Measurements from ENCODE around the gene FAM234A. TPM values are rescaled to one million over a fixed set of nuclear protein-coding genes. Genes with fewer than 3 reads are reported as not detected.
A peak's percentile ranks its signal among the peaks of the same experiment; 100 is the strongest.

Gene FAM234A
- polyA plus RNA-seq, 1 experiment: 42.7 TPM

- H3K9me3 ChIP-seq (ENCODE audit: control insufficient read depth, insufficient read depth, low read length): no peaks in the 10 kb centered on the region; the same call in 1 of the 2 replicates
- CTCF ChIA-PET: no interaction called here
- no peak for DNase-seq (ENCODE audit: low read depth, low spot score)
- no peak for TF ChIP-seq CTCF (IDR thresholded peaks at IDR 0.05; ENCODE audit: low read depth, low read length)
- no peak overlapping the region for H3K27ac ChIP-seq (ENCODE audit: low read depth, low read length)
- H3K27me3 ChIP-seq (ENCODE audit: control insufficient read depth, insufficient read depth, low read length): peaks cover 18% of the 10 kb centered on the region
- H3K4me3 ChIP-seq (ENCODE audit: low read depth, low read length): no peak overlapping the region
- POLR2A ChIA-PET: no interaction called here
These were observed 36.0 kb downstream of the FAM234A start for GRCh38 chr16:270381-271255.

GRCh38 chr16:272633-273546 lies 38.3 kb downstream of the FAM234A start:
- no peak for DNase-seq (ENCODE audit: low read depth, low spot score)
- no peak overlapping the region for H3K27ac ChIP-seq (ENCODE audit: low read depth, low read length)
- ChIA-PET POLR2A (no interaction called here), CTCF (interaction anchor here (0.7 kb wide), 1 partner anchor 128 kb away, joined by 3 read pairs; no protein-coding TSS in a partner anchor)
- peaks cover 21% of the 10 kb centered on the region for H3K27me3 ChIP-seq (ENCODE audit: control insufficient read depth, insufficient read depth, low read length)
- TF ChIP-seq CTCF (IDR thresholded peaks at IDR 0.05; ENCODE audit: low read depth, low read length): no peak
- H3K4me3 ChIP-seq (ENCODE audit: low read depth, low read length): no peak overlapping the region
- H3K9me3 ChIP-seq (ENCODE audit: control insufficient read depth, insufficient read depth, low read length): peaks cover 5% of the 10 kb centered on the region; the same call in 1 of the 2 replicates

- no peak overlapping the region for H3K4me3 ChIP-seq (ENCODE audit: low read depth, low read length)
- no peak for TF ChIP-seq CTCF (IDR thresholded peaks at IDR 0.05; ENCODE audit: low read depth, low read length)
- POLR2A ChIA-PET: no interaction called here
- no peak for DNase-seq (ENCODE audit: low read depth, low spot score)
- CTCF ChIA-PET: no interaction called here
- peaks cover 23% of the 10 kb centered on the region for H3K27me3 ChIP-seq (ENCODE audit: control insufficient read depth, insufficient read depth, low read length)
- peaks cover 5% of the 10 kb centered on the region; the same call in 1 of the 2 replicates for H3K9me3 ChIP-seq (ENCODE audit: control insufficient read depth, insufficient read depth, low read length)
- no peak overlapping the region for H3K27ac ChIP-seq (ENCODE audit: low read depth, low read length)
These were observed 39.2 kb downstream of the FAM234A start for GRCh38 chr16:273547-274421.

GRCh38 chr16:275041-275641 lies 40.5 kb downstream of the FAM234A start:
- Histone ChIP-seq H3K27ac (ENCODE audit: low read depth, low read length) (no peak overlapping the region), H3K9me3 (ENCODE audit: control insufficient read depth, insufficient read depth, low read length) (peaks cover 5% of the 10 kb centered on the region; the same call in 1 of the 2 replicates), H3K27me3 (ENCODE audit: control insufficient read depth, insufficient read depth, low read length) (peaks cover 36% of the 10 kb centered on the region), H3K4me3 (ENCODE audit: low read depth, low read length) (peak overlapping the region; percentile 32; the same call in 1 of the 2 replicates)
- CTCF ChIA-PET: no interaction called here
- DNase-seq (ENCODE audit: low read depth, low spot score): no peak
- POLR2A ChIA-PET: no interaction called here
- TF ChIP-seq CTCF (IDR thresholded peaks at IDR 0.05; ENCODE audit: low read depth, low read length): no peak

All from AG04450 (cell line).